H1 (cell line): ENCODE results near the gene OR6V1. TPM values are rescaled to one million over a fixed set of nuclear protein-coding genes. Genes with fewer than 3 reads are reported as not detected.

Experiments used
- CTCF ChIA-PET: fragments of 300-600 bp; sonication (Branson Sonifier 250); formaldehyde crosslinking; loops from one replicate; lab custom pipeline; 2021; ENCODE audit not compliant: partially characterized antibody; lab: Charles Lee
- POLR2A ChIA-PET: fragments of 300-600 bp; sonication (Branson Sonifier 250); formaldehyde crosslinking; loops from one replicate; lab custom pipeline; 2021; ENCODE audit warnings: inconsistent platforms; ENCODE audit not compliant: partially characterized antibody; lab: Charles Lee
- DNase-seq, 2 experiments: peaks; one replicate each; pipeline versions ENCODE4 v3.0.0 to v3.0.0-alpha.2; 2010 to 2022; ENCODE audit warnings: low spot score in 2 of 2, low read depth in 1 of 2, mixed read lengths in 1 of 2
- FAIRE-seq: peaks from 2 replicates; lab custom pipeline; 2011; peaks lifted over from hg19 to GRCh38; lab: Jason Lieb, UNC
- H2AFZ ChIP-seq: 2 replicates; pipeline ENCODE4 v1.8.1; 2012; ENCODE audit warnings: low read length, inconsistent platforms
- H2AK5ac ChIP-seq: 2 replicates; pipeline ENCODE4 v1.6.1; 2013; ENCODE audit warnings: low read depth, low read length
- H2BK120ac ChIP-seq: replicated peaks from 2 replicates; pipeline ENCODE3; 2013; ENCODE audit warnings: low read depth, low read length, inconsistent platforms
- H2BK12ac ChIP-seq: 2 replicates; pipeline ENCODE4 v1.6.1; 2013; ENCODE audit warnings: low read depth, low read length
- H2BK15ac ChIP-seq: 2 replicates; pipeline ENCODE4 v1.6.1; 2013; ENCODE audit warnings: low read length
- H2BK20ac ChIP-seq: 2 replicates; pipeline ENCODE4 v1.6.1; 2013; ENCODE audit warnings: low read length
- H2BK5ac ChIP-seq: 2 replicates; pipeline ENCODE4 v1.6.1; 2013; ENCODE audit warnings: low read depth, low read length
- H3K14ac ChIP-seq: 2 replicates; pipeline ENCODE4 v1.6.1; 2013; ENCODE audit warnings: inconsistent platforms; ENCODE audit not compliant: insufficient read length
- H3K18ac ChIP-seq: 2 replicates; pipeline ENCODE4 v1.6.1; 2013; ENCODE audit warnings: low read length; ENCODE audit errors: extremely low read depth
- H3K23ac ChIP-seq: 2 replicates; pipeline ENCODE4 v1.6.1; 2013; ENCODE audit warnings: inconsistent platforms; ENCODE audit not compliant: insufficient read length
- H3K23me2 ChIP-seq: 2 replicates; pipeline ENCODE4 v1.6.1; 2013; ENCODE audit warnings: low read depth, low read length
- H3K27ac ChIP-seq: 2 replicates; pipeline ENCODE4 v1.6.1; 2011; ENCODE audit warnings: low read depth, low read length, inconsistent platforms
- H3K27me3 ChIP-seq, 4 experiments: replicated peaks in 1 of 4; 1 replicate in 1 of 4; 2 replicates in 3 of 4; pipeline versions ENCODE4 v1.6.1 to v1.8.1; 2011 to 2013; ENCODE audit warnings: low read length in 3 of 4, mild to moderate bottlenecking in 3 of 4, inconsistent platforms in 2 of 4, mixed read lengths in 2 of 4, moderate library complexity in 1 of 4; ENCODE audit not compliant: control insufficient read depth in 3 of 4, insufficient read depth in 3 of 4; ENCODE audit errors: extremely low read depth in 1 of 4
- H3K36me3 ChIP-seq, 4 experiments: 2 replicates each; pipeline versions ENCODE4 v1.6.1 to v1.8.1; 2011 to 2013; ENCODE audit warnings: mild to moderate bottlenecking in 4 of 4, low read length in 3 of 4, moderate library complexity in 2 of 4, control low read depth in 1 of 4, inconsistent platforms in 1 of 4; ENCODE audit not compliant: insufficient read depth in 4 of 4, control insufficient read depth in 2 of 4
- H3K4ac ChIP-seq: replicated peaks from 2 replicates; pipeline ENCODE3; 2013; ENCODE audit warnings: low read length, low read depth, mixed read lengths, inconsistent platforms; ENCODE audit not compliant: insufficient read length
- H3K4me1 ChIP-seq, 4 experiments: replicated peaks in 1 of 4; 1 replicate in 1 of 4; 2 replicates in 3 of 4; pipeline versions ENCODE4 v1.6.1 to v1.8.1; 2011 to 2013; ENCODE audit warnings: low read length in 3 of 4, inconsistent platforms in 2 of 4, mixed read lengths in 1 of 4; ENCODE audit not compliant: insufficient read depth in 4 of 4, control insufficient read depth in 3 of 4
- H3K4me2 ChIP-seq, 2 experiments: 2 replicates each; pipeline versions ENCODE4 v1.6.1 to v1.8.1; 2011 to 2013; ENCODE audit warnings: low read depth in 2 of 2, low read length in 2 of 2, control low read depth in 1 of 2, inconsistent platforms in 1 of 2, mild to moderate bottlenecking in 1 of 2; ENCODE audit not compliant: insufficient read depth in 1 of 2
- H3K4me3 ChIP-seq, 4 experiments: fragments of 200-600, 300-600 bp in 1 of 4; sonication (generic), shearing (Covaris generic), sonication (Bioruptor Twin) in 1 of 4; 2 replicates each; pipeline versions ENCODE4 v1.5.1 to v1.8.1; 2011 to 2016; ENCODE audit warnings: low read length in 4 of 4, low read depth in 3 of 4, control low read depth in 2 of 4, inconsistent platforms in 2 of 4, mild to moderate bottlenecking in 2 of 4, mixed read lengths in 1 of 4, moderate library complexity in 1 of 4; ENCODE audit not compliant: insufficient read depth in 2 of 4; ENCODE audit errors: extremely low read depth in 1 of 4
- H3K56ac ChIP-seq: replicated peaks from 2 replicates; pipeline ENCODE3; 2013; ENCODE audit warnings: low read depth, mild to moderate bottlenecking, mixed read lengths, low read length, inconsistent platforms; ENCODE audit not compliant: insufficient read length
- H3K79me1 ChIP-seq: 2 replicates; pipeline ENCODE4 v1.6.1; 2013; ENCODE audit warnings: low read depth, low read length, control low read depth
- H3K79me2 ChIP-seq, 2 experiments: 2 replicates each; pipeline versions ENCODE4 v1.6.1 to v1.8.1; 2012 to 2013; ENCODE audit warnings: low read length in 2 of 2, mild to moderate bottlenecking in 2 of 2, inconsistent platforms in 1 of 2; ENCODE audit not compliant: insufficient read depth in 2 of 2, control insufficient read depth in 1 of 2
- H3K9ac ChIP-seq, 4 experiments: replicated peaks in 1 of 4; 1 replicate in 1 of 4; 2 replicates in 3 of 4; pipeline versions ENCODE4 v1.6.1 to v1.8.1; 2011 to 2013; ENCODE audit warnings: low read depth in 3 of 4, low read length in 3 of 4, control low read depth in 2 of 4, mild to moderate bottlenecking in 2 of 4, moderate library complexity in 2 of 4, inconsistent platforms in 1 of 4; ENCODE audit errors: extremely low read depth in 1 of 4
- H3K9me3 ChIP-seq, 2 experiments: 2 replicates each; pipeline versions ENCODE4 v1.6.1 to v1.8.1; 2012 to 2013; ENCODE audit warnings: mild to moderate bottlenecking in 2 of 2, moderate library complexity in 2 of 2, control low read depth in 1 of 2, inconsistent platforms in 1 of 2, low read depth in 1 of 2, low read length in 1 of 2, mixed read lengths in 1 of 2; ENCODE audit not compliant: insufficient read depth in 2 of 2
- H4K20me1 ChIP-seq, 2 experiments: replicated peaks in 1 of 2; 2 replicates each; pipeline versions ENCODE3 to v1.8.1; 2011 to 2013; ENCODE audit warnings: inconsistent platforms in 2 of 2, low read length in 2 of 2, mild to moderate bottlenecking in 1 of 2; ENCODE audit not compliant: insufficient read depth in 2 of 2, control insufficient read depth in 1 of 2
- H4K5ac ChIP-seq: 2 replicates; pipeline ENCODE4 v1.6.1; 2013; ENCODE audit warnings: low read length, low read depth, mixed read lengths, inconsistent platforms; ENCODE audit not compliant: insufficient read length
- H4K8ac ChIP-seq: 2 replicates; pipeline ENCODE4 v1.8.0; 2013; ENCODE audit warnings: mild to moderate bottlenecking, moderate library complexity, low read length, inconsistent platforms; ENCODE audit not compliant: insufficient read depth; ENCODE audit errors: extremely low read depth
- H4K91ac ChIP-seq: replicated peaks from 2 replicates; pipeline ENCODE3; 2013; ENCODE audit warnings: low read length, mixed read lengths, inconsistent platforms; ENCODE audit not compliant: insufficient read length
- EZH2 ChIP-seq: fragments of 200-600 bp; sonication (generic); IDR thresholded peaks from 2 replicates; pipeline ENCODE4 v1.7.1; 2012; ENCODE audit warnings: low read depth, mild to moderate bottlenecking, moderate library complexity, low read length, inconsistent platforms; ENCODE audit not compliant: severe bottlenecking
- HDAC2 ChIP-seq, 2 experiments: fragments of 300-600 bp in 1 of 2; sonication (generic) in 1 of 2; IDR thresholded peaks; 2 replicates each; pipeline ENCODE4 v1.6.1; 2011 to 2012; ENCODE audit warnings: low read depth in 2 of 2, low read length in 2 of 2, mild to moderate bottlenecking in 2 of 2, moderate library complexity in 2 of 2, borderline replicate concordance in 1 of 2, inconsistent platforms in 1 of 2
- WGBS, 2 experiments: shearing (Covaris generic) in 1 of 2; methylation state at CpG; one replicate each; pipeline versions ENCODE4 v1.1.6 to v1.1.7; 2013 to 2015; ENCODE audit warnings: low lambda C conversion rate in 2 of 2, mixed read lengths in 2 of 2, inconsistent platforms in 1 of 2, low coverage in 1 of 2, missing lambda C conversion rate in 1 of 2; ENCODE audit not compliant: insufficient replicate concordance in 2 of 2, insufficient coverage in 1 of 2, insufficient read length in 1 of 2; ENCODE audit errors: extremely low coverage in 1 of 2, missing lambda C conversion rate in 1 of 2; 5-methylcytosine and 5-hydroxymethylcytosine counted together
- polyA plus RNA-seq, 7 experiments: library from polyadenylated mRNA; depleted of rRNA in 3 of 7; stranded (reverse) in 5 of 7; unstranded in 2 of 7; fragments of >200 nt in 5 of 7; fragments of 200-250 nt in 2 of 7; gene quantifications; 1 replicate in 5 of 7; 2 replicates in 1 of 7; 4 replicates in 1 of 7; pipeline versions ENCODE4 v1.2.1 to v1.2.3, GENCODE V29; 2011 to 2013; ENCODE audit warnings: missing spikeins in 2 of 7, mixed read lengths in 2 of 7
- total RNA-seq: library from RNA; stranded (reverse); fragmentation: NEBNext Ultra II Directional; extraction: Animal tissue kit (Norgen Biotek cat#: 25700); gene quantifications from 2 replicates; pipeline ENCODE4 v1.2.1, GENCODE V29; 2021

The OR6V1 gene
- total and polyA plus RNA-seq, 2 of the 8 experiments (the other 6 are each of a cell fraction or from before 2014, with no cell fraction given), result not detected

- Histone ChIP-seq H3K23ac (no peak overlapping the region), H4K20me1 (no peaks in the 10 kb centered on the region), H3K4ac (no peak overlapping the region), H3K9ac (no peak overlapping the region), H4K8ac (no peak overlapping the region), H2BK20ac (no peak overlapping the region), H2BK120ac (no peak overlapping the region), H3K9me3 (no peaks in the 10 kb centered on the region), H3K4me3 (no peak overlapping the region), H3K79me2 (no peaks in the 10 kb centered on the region), H3K27ac (no peak overlapping the region), H3K79me1 (no peaks in the 10 kb centered on the region), H4K91ac (no peak overlapping the region), H2AK5ac (no peak overlapping the region), H4K5ac (no peak overlapping the region), H3K18ac (no peak overlapping the region)
- CTCF ChIA-PET, result interaction anchor here (0.8 to 19.0 kb wide), 7 partner anchors 10 to 207 kb away, joined by 3 to 480 read pairs (median 4); partner anchors contain the start of gene TAS2R40
- FAIRE-seq, result no peak
- 84 to 100% methylated on average over 2 to 4 of the region's 4 CpGs for WGBS, 2 experiments
- TF ChIP-seq EZH2, result no peak
- TF ChIP-seq HDAC2 (IDR thresholded peaks at IDR 0.05; ENCODE audit: borderline replicate concordance in 1 of 2, low read depth in 2 of 2, low read length in 2 of 2), result no peak
- TF ChIP-seq, all 59 proteins: peak for 0
- no peak for DNase-seq
- Histone ChIP-seq H3K27me3 (no peaks in the 10 kb centered on the region), H3K4me2 (no peak overlapping the region), H2BK15ac (no peak overlapping the region), H3K4me1 (peaks cover 0 to 3% (median 0%) of the 10 kb centered on the region in 4 experiments; a peak in 1 of 7 replicates), H3K36me3 (no peaks in the 10 kb centered on the region), H3K56ac (no peak overlapping the region), H2BK5ac (no peak overlapping the region), H2AFZ (no peak overlapping the region), H2BK12ac (no peak overlapping the region), H3K14ac (no peak overlapping the region), H3K23me2 (no peaks in the 10 kb centered on the region)
- POLR2A ChIA-PET, result no interaction called here
Observed at GRCh38 chr7:143012409-143012808, 39.7 kb upstream of the OR6V1 start.
